ENCODE data around the gene EHF.

DNA sequence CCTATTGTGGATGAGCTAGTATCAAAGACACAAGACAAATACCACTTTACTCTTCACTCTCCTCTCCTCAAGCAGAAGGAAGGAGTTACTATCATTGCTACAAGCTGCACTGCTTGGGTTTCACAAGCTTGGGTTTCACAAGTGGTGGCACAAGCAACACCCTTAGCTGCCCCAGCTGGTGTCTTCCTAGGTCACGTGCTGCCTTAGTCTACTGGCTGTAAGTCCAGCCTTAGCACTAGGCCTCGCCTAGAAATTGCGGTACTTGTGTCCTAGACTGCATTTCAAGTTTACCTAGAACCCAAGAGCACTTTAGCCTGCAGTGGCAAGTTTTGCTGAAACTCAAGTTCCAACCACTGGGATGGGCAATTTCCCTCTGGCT, 86.6 kb downstream of the EHF start:
- TF ChIP-seq GATA3 (IDR thresholded peaks at IDR 0.05; ENCODE audit: low read depth, low read length): no peak
- TF ChIP-seq GATA2 (IDR thresholded peaks at IDR 0.05; ENCODE audit: low read depth, low read length): no peak
